Measurements from ENCODE around the gene ALG3. TPM values are rescaled to one million over a fixed set of nuclear protein-coding genes. Genes with fewer than 3 reads are reported as not detected.

Gene ALG3
- total RNA-seq, 1 donor from 2014 or later = 23.7 TPM

GRCh38 chr3:184228376-184229137 lies 20.2 kb downstream of the ALG3 start:
- H4K20me1 ChIP-seq (ENCODE audit: low read depth) = peaks cover 42% of the 10 kb centered on the region
- peaks cover 54% of the 10 kb centered on the region for H3K27me3 Mint-ChIP-seq (ENCODE audit: insufficient read depth, low read depth)
- TF ChIP-seq EZH2 (IDR thresholded peaks at IDR 0.05) (no peak), CTCF (IDR thresholded peaks at IDR 0.05) (no peak), EZH2phosphoT487 (IDR thresholded peaks at IDR 0.05) (no peak)
- no peaks in the 10 kb centered on the region for H3K36me3 ChIP-seq
- peaks cover 4% of the 10 kb centered on the region for H3K4me1 Mint-ChIP-seq
- H3K4me3 ChIP-seq = peak overlapping the region; percentile 55
- H3K27ac ChIP-seq = no peak overlapping the region
- H3K27ac Mint-ChIP-seq = no peak overlapping the region
- H3F3A ChIP-seq (ENCODE audit: low read depth) = peaks cover 18% of the 10 kb centered on the region
- no peaks in the 10 kb centered on the region for H3K36me3 Mint-ChIP-seq
- H3K4me3 Mint-ChIP-seq = peak overlapping the region; percentile 74
- H3K9ac ChIP-seq = no peak overlapping the region
- no peaks in the 10 kb centered on the region for H3K79me2 ChIP-seq (ENCODE audit: low read depth)
- no peak overlapping the region for H2AFZ ChIP-seq (replicated peaks)
- peak; percentile 14 for DNase-seq (ENCODE audit: low spot score)
- peak overlapping the region; percentile 90 for H3K4me2 ChIP-seq
- H3K9me3 ChIP-seq (ENCODE audit: low read depth) = no peaks in the 10 kb centered on the region
- H3K4me1 ChIP-seq = peaks cover 4% of the 10 kb centered on the region
- H3K27me3 ChIP-seq = peaks cover 88% of the 10 kb centered on the region
- H3K9me3 Mint-ChIP-seq = peaks cover 2% of the 10 kb centered on the region

GRCh38 chr3:184227481-184227935 lies 21.3 kb downstream of the ALG3 start:
- H3K9me3 Mint-ChIP-seq = peaks cover under 1% of the 10 kb centered on the region
- peaks cover 4% of the 10 kb centered on the region for H3K4me1 Mint-ChIP-seq
- DNase-seq (ENCODE audit: low spot score) = peak; percentile 62
- no peak for TF ChIP-seq EZH2phosphoT487 (IDR thresholded peaks at IDR 0.05)
- TF ChIP-seq EZH2 (IDR thresholded peaks at IDR 0.05) = no peak
- peak; percentile 84 for TF ChIP-seq CTCF (IDR thresholded peaks at IDR 0.05)
- Histone ChIP-seq H4K20me1 (ENCODE audit: low read depth) (peaks cover 41% of the 10 kb centered on the region), H3K36me3 (no peaks in the 10 kb centered on the region), H3F3A (ENCODE audit: low read depth) (peaks cover 18% of the 10 kb centered on the region), H3K9ac (no peak overlapping the region), H3K4me1 (peaks cover 4% of the 10 kb centered on the region), H3K4me2 (no peak overlapping the region), H2AFZ (replicated peaks) (no peak overlapping the region), H3K27ac (no peak overlapping the region), H3K9me3 (ENCODE audit: low read depth) (no peaks in the 10 kb centered on the region), H3K4me3 (no peak overlapping the region), H3K79me2 (ENCODE audit: low read depth) (no peaks in the 10 kb centered on the region), H3K27me3 (peaks cover 78% of the 10 kb centered on the region)
- H3K36me3 Mint-ChIP-seq = no peaks in the 10 kb centered on the region
- no peak overlapping the region for H3K27ac Mint-ChIP-seq
- H3K27me3 Mint-ChIP-seq (ENCODE audit: insufficient read depth, low read depth) = peaks cover 50% of the 10 kb centered on the region
- H3K4me3 Mint-ChIP-seq = no peak overlapping the region

- Histone ChIP-seq H3F3A (ENCODE audit: low read depth) (peaks cover 10% of the 10 kb centered on the region), H3K4me2 (no peak overlapping the region)
- peaks cover 31% of the 10 kb centered on the region for H3K27me3 Mint-ChIP-seq (ENCODE audit: insufficient read depth, low read depth)
Observed at GRCh38 chr3:184223946-184224345, 24.8 kb downstream of the ALG3 start.

More at GRCh38 chr3:184223946-184224345, 24.8 kb downstream of the ALG3 start:
- Histone ChIP-seq H3K9ac (no peak overlapping the region), H3K4me3 (no peak overlapping the region), H3K36me3 (no peaks in the 10 kb centered on the region), H3K9me3 (ENCODE audit: low read depth) (no peaks in the 10 kb centered on the region), H3K79me2 (ENCODE audit: low read depth) (no peaks in the 10 kb centered on the region), H4K20me1 (ENCODE audit: low read depth) (peaks cover 15% of the 10 kb centered on the region), H2AFZ (replicated peaks) (no peak overlapping the region), H3K27me3 (peaks cover 42% of the 10 kb centered on the region), H3K27ac (no peak overlapping the region), H3K4me1 (no peaks in the 10 kb centered on the region)
- H3K27ac Mint-ChIP-seq = no peak overlapping the region
- no peaks in the 10 kb centered on the region for H3K4me1 Mint-ChIP-seq
- TF ChIP-seq EZH2 (IDR thresholded peaks at IDR 0.05) (no peak), CTCF (IDR thresholded peaks at IDR 0.05) (no peak), EZH2phosphoT487 (IDR thresholded peaks at IDR 0.05) (no peak)
- H3K4me3 Mint-ChIP-seq = no peak overlapping the region
- H3K9me3 Mint-ChIP-seq = no peaks in the 10 kb centered on the region
- DNase-seq (ENCODE audit: low spot score) = no peak
- no peaks in the 10 kb centered on the region for H3K36me3 Mint-ChIP-seq
